D721Med (cell line): ENCODE measurements around the gene ATG4B.

ENCODE experiments used
- DNase-seq: peaks from one replicate; pipeline ENCODE4 v3.0.0; 2011; ENCODE audit warnings: low spot score; ENCODE audit not compliant: insufficient read length
- FAIRE-seq: peaks from 2 replicates; lab custom pipeline; 2011; peaks lifted over from hg19 to GRCh38; lab: Jason Lieb, UNC
- TF ChIP-seq, protein P1 (sequence below): IDR thresholded peaks from 2 replicates; pipeline ENCODE4 v1.5.1; 2012; ENCODE audit warnings: mild to moderate bottlenecking, control low read depth; ENCODE audit not compliant: insufficient read depth; ENCODE audit errors: missing control alignments

The ATG4B gene

DNA sequence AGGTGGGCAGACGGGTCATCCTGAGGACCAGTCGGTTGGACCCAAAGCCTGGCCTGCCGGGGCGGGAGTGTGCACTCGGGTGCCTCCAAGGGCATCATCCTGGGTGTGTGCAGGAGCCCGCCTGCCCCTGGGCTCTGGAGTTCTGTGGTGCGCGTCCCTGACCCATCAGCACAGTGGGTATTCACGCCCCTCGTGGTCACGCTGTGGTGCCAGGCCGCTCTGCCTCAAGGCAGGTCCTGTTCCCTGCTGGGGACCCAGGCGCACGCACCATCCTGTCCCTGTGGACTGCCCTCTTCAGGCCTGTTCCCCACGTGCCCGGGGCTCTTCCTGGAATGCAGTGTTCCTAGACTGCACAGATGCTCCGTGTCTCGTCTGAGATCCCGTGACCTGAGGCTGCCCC lies 82.6 kb downstream of the ATG4B start:
- TF ChIP-seq, protein P1, sequence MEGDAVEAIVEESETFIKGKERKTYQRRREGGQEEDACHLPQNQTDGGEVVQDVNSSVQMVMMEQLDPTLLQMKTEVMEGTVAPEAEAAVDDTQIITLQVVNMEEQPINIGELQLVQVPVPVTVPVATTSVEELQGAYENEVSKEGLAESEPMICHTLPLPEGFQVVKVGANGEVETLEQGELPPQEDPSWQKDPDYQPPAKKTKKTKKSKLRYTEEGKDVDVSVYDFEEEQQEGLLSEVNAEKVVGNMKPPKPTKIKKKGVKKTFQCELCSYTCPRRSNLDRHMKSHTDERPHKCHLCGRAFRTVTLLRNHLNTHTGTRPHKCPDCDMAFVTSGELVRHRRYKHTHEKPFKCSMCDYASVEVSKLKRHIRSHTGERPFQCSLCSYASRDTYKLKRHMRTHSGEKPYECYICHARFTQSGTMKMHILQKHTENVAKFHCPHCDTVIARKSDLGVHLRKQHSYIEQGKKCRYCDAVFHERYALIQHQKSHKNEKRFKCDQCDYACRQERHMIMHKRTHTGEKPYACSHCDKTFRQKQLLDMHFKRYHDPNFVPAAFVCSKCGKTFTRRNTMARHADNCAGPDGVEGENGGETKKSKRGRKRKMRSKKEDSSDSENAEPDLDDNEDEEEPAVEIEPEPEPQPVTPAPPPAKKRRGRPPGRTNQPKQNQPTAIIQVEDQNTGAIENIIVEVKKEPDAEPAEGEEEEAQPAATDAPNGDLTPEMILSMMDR = no peak
- FAIRE-seq = no peak
- DNase-seq = peak; percentile 10

DNA sequence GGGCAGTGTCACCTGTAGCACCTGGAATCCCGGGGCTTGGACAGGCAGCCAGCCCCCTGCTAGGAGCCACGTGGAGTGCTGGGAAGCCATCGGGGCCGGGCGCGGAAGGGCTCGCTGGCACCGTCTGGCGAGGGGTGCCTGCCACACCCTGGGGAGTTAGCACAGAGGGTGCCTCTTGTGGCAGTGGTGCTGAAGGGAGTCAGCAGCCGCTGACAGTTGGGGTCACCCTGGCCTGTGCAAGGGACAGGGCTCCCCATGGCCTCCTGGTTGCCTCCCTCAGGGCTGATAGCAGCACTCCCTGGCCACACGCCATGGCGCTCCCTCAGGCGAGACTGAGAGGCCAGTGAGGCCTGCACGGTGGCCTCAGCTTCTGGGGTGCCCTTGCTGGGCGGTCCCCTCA lies 83.1 kb downstream of the ATG4B start:
- TF ChIP-seq, protein P1 = no peak
- DNase-seq (peak; percentile 10), FAIRE-seq (no peak)

DNA sequence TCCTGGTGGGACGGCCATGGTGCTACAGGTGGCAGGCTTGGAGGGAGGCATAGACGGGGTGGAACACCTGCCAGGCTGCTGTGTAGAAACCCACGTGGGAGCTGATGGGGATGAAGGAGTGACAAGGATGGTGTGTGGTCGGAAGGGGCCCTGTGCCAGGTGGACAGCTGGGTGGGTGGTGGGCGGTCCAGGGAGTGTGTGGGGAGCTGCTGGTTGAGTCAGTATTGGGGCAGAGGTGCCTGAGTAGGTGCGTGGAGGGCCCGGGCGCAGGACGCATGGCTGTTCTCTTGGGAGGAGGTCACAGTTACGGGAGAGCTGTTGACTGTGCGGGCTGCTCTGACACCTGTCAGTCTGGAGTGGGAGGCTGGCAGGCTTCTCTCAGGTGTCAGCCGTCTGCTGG lies 84.4 kb downstream of the ATG4B start:
- TF ChIP-seq, protein P1 = no peak
- DNase-seq = no peak
- no peak for FAIRE-seq

DNA sequence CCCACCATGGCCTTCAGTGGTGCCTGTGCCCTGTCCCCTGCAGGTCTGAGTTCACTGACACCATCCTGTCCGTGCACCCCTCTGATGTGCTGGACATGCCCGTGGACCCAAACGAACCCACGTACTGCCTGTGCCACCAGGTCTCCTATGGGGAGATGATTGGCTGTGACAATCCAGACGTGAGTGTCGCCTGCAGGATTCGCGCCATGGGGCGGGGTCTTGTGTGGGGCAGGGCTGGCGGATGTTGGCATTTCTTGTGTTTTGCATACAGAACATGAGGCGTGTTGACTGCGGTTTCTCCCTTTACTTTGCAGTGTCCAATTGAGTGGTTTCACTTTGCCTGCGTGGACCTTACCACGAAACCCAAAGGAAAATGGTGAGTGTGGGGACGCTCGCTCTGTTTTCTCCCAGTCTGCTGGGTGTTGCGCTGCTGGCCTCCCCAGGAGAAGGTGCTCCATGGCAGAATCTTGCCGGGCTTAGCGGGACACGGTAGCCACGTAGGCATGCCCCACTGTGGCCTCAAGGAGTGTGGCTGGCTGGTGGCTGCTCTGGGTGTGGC lies 85.5 kb downstream of the ATG4B start:
- TF ChIP-seq, protein P1 = no peak
- FAIRE-seq (no peak), DNase-seq (peak; percentile 12)
